Measurements from ENCODE around the gene ADGRV1.
"Not testable (repeated sequence)": the region's sequence is repeated elsewhere in the genome, so short reads cannot be mapped to it uniquely, and the experiment has no call there.

GRCh38 chr5:90686363-90686762 lies 127.8 kb downstream of the ADGRV1 start:
- not testable (repeated sequence) for TF ChIP-seq FOXA1 (IDR thresholded peaks at IDR 0.05); FOXM1 (IDR thresholded peaks at IDR 0.05; ENCODE audit: borderline replicate concordance); BHLHE40 (IDR thresholded peaks at IDR 0.05; ENCODE audit: borderline replicate concordance); LEF1 (IDR thresholded peaks at IDR 0.05; ENCODE audit: borderline replicate concordance); ZNF384 (IDR thresholded peaks at IDR 0.05); ELF4 (IDR thresholded peaks at IDR 0.05); SP1 (IDR thresholded peaks at IDR 0.05); L3MBTL2 (conservative IDR thresholded peaks at IDR 0.05); TARDBP (IDR thresholded peaks at IDR 0.05); FOXK2 (IDR thresholded peaks at IDR 0.05); NFRKB (IDR thresholded peaks at IDR 0.05); HDGF (IDR thresholded peaks at IDR 0.05; ENCODE audit: borderline replicate concordance); PKNOX1 (IDR thresholded peaks at IDR 0.05); CTBP1 (IDR thresholded peaks at IDR 0.05; ENCODE audit: borderline replicate concordance)
